Stimulated activated CD8-positive, alpha-beta memory T cell treated with anti-CD3 and anti-CD28 coated beads, Interleukin-15, amount 100 ng/mL, for 48 hours (primary cell): Measurements from ENCODE around the gene AGL.
"Not testable (repeated sequence)": the region's sequence is repeated elsewhere in the genome, so short reads cannot be mapped to it uniquely, and the experiment has no call there.

Source experiments
- DNase-seq, 2 donors: peaks; one replicate each; pipeline ENCODE4 v3.0.0-alpha.2; 2020; ENCODE audit warnings: low read depth in 2 of 2

Gene AGL

GRCh38 chr1:99851850-99852454 lies 1.8 kb downstream of the AGL start:
- no peak for DNase-seq

- no peak for DNase-seq
These were observed 2.5 kb downstream of the AGL start for GRCh38 chr1:99852648-99853047.

- no peak for DNase-seq
These were observed 5.8 kb downstream of the AGL start for GRCh38 chr1:99855914-99856450.

DNA sequence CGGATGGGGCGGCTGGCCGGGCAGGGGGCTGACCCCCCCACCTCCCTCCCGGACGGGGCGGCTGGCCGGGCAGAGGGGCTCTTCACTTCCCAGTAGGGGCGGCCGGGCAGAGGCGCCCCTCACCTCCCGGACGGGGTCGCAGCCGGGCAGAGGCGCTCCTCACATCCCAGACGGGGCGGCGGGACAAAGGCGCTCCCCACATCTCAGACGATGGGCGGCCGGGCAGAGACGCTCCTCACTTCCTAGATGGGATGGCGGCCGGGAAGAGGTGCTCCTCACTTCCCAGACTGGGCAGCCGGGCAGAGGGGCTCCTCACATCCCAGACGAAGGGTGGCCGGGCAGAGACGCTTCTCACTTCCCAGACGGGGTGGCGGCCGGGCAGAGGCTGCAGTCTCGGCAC lies 6.9 kb downstream of the AGL start:
- DNase-seq: not testable (repeated sequence)

GRCh38 chr1:99858286-99858685 lies 8.1 kb downstream of the AGL start:
- DNase-seq: no peak

DNA sequence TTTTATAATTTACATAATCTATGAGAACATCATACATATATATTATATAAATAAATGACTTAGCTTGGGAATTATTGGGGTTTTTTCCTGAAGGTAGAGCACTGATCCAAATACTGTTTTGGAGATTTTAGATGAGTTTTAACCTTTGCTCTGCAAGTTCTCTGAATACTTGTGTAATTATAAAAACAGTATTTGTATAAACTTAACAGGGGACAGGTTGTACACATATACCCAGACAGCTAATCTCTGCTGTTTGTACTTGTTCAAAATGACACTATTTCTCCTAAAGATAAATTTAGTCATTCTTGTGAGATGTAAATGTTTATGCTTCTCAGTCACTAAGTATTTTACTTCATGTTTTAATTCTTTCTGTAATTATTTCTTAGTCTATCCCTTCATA lies 8.7 kb downstream of the AGL start:
- DNase-seq: no peak

- DNase-seq: no peak
These were observed 10.5 kb downstream of the AGL start for GRCh38 chr1:99860703-99861102.

DNA sequence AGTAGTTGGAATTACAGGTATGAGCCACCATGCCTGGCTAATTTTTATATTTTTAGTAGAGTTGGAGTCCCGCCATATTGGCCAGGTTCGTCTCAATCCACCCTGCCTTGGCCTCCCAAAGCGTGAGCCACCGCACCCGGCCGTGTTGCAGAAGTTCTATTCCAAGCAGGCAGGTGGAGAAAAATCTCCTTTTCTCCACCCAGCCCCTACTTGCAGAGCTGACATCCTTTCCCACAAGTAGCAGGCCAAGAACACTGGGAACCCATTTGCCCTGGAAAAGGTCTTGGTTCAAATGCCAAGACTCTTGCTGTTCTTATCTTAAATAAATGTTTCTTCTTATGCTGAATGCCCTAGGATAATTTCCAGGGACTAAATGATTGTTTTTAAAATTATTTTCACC lies 17.5 kb downstream of the AGL start:
- no peak for DNase-seq

- no peak for DNase-seq
These were observed 19.1 kb downstream of the AGL start for GRCh38 chr1:99869304-99869703.

DNA sequence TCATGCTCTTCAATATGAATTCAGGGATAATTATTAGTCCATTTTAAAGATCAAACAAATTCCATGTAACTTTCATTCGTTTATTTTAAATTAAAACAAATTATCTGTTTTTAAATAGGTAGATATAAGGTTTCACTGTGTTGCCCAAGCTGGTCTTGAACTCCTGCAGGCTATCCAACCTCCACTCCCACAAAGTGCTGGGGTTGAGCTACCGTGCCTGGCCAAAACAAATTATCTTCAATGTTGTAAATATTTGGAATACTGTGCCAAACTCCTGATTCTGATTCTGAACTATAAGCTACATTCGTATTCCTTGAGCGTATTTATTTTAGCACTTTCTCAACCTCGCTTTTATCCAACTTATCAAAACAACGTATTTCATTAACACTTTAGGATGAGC lies 19.6 kb downstream of the AGL start:
- no peak for DNase-seq

DNA sequence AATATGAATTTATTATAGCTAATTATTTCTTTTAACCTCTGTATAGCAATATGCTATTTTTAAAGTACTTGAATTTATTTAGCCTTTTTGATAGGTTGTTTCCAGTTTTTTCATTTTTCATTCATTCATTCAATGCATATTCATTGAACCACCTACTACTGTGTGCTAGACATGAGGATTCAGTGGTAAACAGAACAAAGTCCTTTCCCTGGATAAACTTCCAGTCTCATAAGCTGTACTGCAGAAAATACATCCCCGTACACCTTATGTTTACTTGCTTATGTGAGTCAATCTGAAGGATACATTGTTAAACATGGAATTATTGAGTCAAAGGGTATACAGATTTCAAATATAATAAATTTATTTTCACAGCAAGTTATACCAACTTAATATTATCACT lies 21.9 kb downstream of the AGL start:
- DNase-seq: no peak

DNA sequence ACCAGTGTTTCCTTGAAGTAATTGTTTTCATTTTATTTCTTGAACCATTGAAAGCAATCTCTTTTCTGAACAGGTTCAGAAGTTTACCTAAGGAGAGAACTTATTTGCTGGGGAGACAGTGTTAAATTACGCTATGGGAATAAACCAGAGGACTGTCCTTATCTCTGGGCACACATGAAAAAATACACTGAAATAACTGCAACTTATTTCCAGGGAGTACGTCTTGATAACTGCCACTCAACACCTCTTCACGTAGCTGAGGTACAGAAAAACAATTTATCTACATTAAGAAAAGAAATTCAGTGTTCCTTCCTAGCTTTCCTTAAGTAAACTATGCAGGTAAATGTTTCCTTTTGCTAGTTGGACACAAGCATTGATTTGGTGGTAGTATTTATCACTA lies 27.4 kb downstream of the AGL start:
- DNase-seq: no peak

DNA sequence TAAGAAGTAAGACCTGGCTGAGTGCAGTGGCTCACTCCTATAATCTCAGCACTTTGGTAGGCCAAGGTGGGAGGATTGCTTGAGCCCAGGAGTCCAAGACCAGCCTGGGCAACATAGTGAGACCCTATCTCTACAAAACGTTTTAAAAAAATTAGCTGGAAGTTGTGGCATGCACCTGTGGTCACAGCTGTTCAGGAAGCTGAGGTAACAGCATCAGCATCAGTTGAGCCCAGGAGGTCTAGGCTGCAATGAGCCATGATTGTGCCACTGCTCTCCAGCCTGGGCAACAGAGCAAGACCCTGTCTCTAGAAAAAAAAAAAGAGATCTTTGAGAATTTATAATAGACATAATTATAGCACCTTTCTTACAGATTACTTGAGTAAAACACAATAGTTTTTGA lies 36.0 kb downstream of the AGL start:
- no peak for DNase-seq

GRCh38 chr1:99886841-99887240 lies 36.7 kb downstream of the AGL start:
- no peak for DNase-seq

- no peak for DNase-seq
These were observed 37.7 kb downstream of the AGL start for GRCh38 chr1:99887890-99888289.

DNA sequence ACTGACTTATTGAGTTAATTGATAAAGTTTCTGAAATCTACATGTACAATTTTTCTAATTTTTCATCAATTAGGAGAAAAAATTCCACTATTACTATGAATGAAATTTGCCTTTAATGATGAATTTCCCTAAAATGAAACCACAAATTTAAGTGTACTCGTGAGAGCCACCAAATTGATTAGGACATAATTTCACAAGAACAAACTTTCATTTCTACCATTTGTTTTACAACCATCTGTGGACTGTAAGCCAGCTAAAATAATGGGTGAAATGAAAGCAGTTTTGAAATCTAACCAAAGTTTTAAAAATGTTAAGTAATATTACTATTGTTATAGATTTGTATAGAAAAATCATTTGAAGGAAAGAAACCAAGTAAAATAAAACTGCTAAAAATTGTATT lies 41.8 kb downstream of the AGL start:
- no peak for DNase-seq

- DNase-seq: not testable (repeated sequence)
These were observed 53.1 kb downstream of the AGL start for GRCh38 chr1:99903278-99903677.

- no peak for DNase-seq
These were observed 56.4 kb downstream of the AGL start for GRCh38 chr1:99906535-99906934.

- no peak for DNase-seq
These were observed 67.1 kb downstream of the AGL start for GRCh38 chr1:99917214-99917613.

GRCh38 chr1:99919220-99919619 lies 69.1 kb downstream of the AGL start:
- DNase-seq: no peak

DNA sequence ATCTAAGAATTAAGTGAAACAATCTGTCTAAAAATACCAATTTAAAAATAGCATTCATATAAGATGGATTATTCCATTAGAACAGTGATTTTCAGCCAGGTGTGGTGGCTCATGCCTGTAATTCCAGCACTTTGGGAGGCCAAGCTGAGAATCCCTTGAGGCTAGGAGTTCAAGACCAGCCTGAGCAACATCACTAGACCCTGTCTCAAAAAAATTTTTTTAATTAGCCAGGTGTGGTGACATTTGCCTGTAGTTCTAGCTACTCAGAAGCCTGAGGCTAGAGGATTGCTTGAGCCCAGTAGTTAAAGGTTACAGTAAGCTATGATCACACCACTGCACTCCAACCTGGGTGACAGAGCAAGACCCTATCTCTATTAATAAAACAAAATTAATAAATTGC lies 84.6 kb downstream of the AGL start:
- no peak for DNase-seq

DNA sequence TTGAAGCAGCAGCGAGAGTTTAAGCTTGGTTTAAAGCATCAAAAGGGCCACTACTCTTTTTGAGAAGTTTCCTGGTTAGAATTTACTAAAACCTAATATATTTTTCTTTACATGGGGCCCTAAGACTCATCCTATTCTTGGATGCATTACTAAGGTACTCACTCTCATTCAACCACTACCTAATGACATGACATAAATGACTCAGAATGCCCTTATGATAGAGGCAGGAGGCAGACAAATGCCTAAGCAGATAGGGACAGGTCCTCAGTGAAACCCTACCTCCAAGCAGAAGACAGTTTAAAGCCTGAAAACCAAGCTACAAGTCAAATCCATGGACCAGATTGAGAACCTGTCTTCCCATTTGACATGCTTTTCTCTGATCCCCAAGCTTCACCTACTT lies 85.4 kb downstream of the AGL start:
- no peak for DNase-seq

- no peak for DNase-seq
These were observed 85.9 kb downstream of the AGL start for GRCh38 chr1:99936071-99936470.

- no peak for DNase-seq
These were observed 92.6 kb downstream of the AGL start for GRCh38 chr1:99942723-99943122.
